Psoas muscle (tissue), 8 donors: ENCODE results near the gene SRRM2. TPM values are rescaled to one million over a fixed set of nuclear protein-coding genes. Genes with fewer than 3 reads are reported as not detected.

ENCODE experiments used
- ATAC-seq, 4 donors: fragments of 200-7000 bp; cut with Tn5 transposase; one replicate each; pipeline ENCODE4 v1.9.1; 2020; ENCODE audit warnings: moderate library complexity in 3 of 4, mild to moderate bottlenecking in 2 of 4
- DNase-seq, 2 donors: peaks; one replicate each; pipeline ENCODE4 v3.0.0-alpha.2; 2020
- H3K27ac ChIP-seq: fragments of 200-600 bp; one replicate; pipeline ENCODE4 v1.8.0; 2022
- H3K27me3 ChIP-seq, 3 donors: fragments of 200-600 bp in 1 of 3; one replicate each; pipeline versions ENCODE4 v1.6.1 to v1.8.0; 2013 to 2022; ENCODE audit warnings: low read length in 2 of 3, mild to moderate bottlenecking in 2 of 3, moderate library complexity in 1 of 3; ENCODE audit not compliant: insufficient read depth in 3 of 3
- H3K36me3 ChIP-seq, 2 donors: fragments of 200-600 bp in 1 of 2; one replicate each; pipeline versions ENCODE4 v1.6.1 to v1.8.0; 2013 to 2022; ENCODE audit warnings: low read depth in 1 of 2, mild to moderate bottlenecking in 1 of 2, moderate library complexity in 1 of 2; ENCODE audit not compliant: insufficient read depth in 1 of 2
- H3K4me1 ChIP-seq: fragments of 200-600 bp; one replicate; pipeline ENCODE4 v1.8.0; 2022
- H3K4me3 ChIP-seq: fragments of 200-600 bp; one replicate; pipeline ENCODE4 v1.8.0; 2022; ENCODE audit warnings: mild to moderate bottlenecking
- H3K9me3 ChIP-seq: fragments of 200-600 bp; one replicate; pipeline ENCODE4 v1.8.0; 2022
- CTCF ChIP-seq: fragments of 200-600 bp; IDR thresholded peaks from one replicate; pipeline ENCODE4 v1.8.0; 2022; ENCODE audit warnings: antibody characterized with exemption
- WGBS, 3 donors: extraction: QIAGEN DNeasy Blood & Tissue Kit; methylation state at CpG; one replicate each; pipeline versions ENCODE4 v1.1.6 to v1.1.7; 2013; 5-methylcytosine and 5-hydroxymethylcytosine counted together
- intact Hi-C, 2 donors: fragments of 100-400 bp; cut with DNase I; formaldehyde crosslinking; loops; one replicate each; pipeline versions ENCODE4 v1.11.0 to v1.14.2; 2022
- polyA plus RNA-seq, 3 donors: library from polyadenylated mRNA; stranded (reverse); fragments of 200-250 nt; gene quantifications; one replicate each; pipeline ENCODE4 v1.2.3, GENCODE V29; 2013
- total RNA-seq, 4 donors: library from RNA; stranded (reverse); fragmentation: NEBNext Ultra II Directional in 2 of 4; extraction: Animal tissue kit (Norgen Biotek cat#: 25700) in 2 of 4; gene quantifications; one replicate each; pipeline versions ENCODE4 v1.2.1 to v1.2.4, GENCODE V29; 2021 to 2023
- donor health status: healthy with polysubstance abuse.
- donor health status: DM: no; HTN: no; CAD: no; lungs with moderate emphysema.
- donor health status: Bipolar disorder and iron deficiency.
- donor health status: healthy.
- donor health status: DM: yes; HTN: yes; CAD: no.
- donor health status: DM: no; HTN: no; CAD: no.
- donor health status: DM: no; HTN: no; CAD: no.
- donor health status: DM: yes; HTN: yes; CAD: no.

The SRRM2 gene
- total and polyA plus RNA-seq, 7 donors: 183 to 413 (median 277) TPM

- TF ChIP-seq CTCF: no peak
- Histone ChIP-seq H3K4me3 (no peak overlapping the region), H3K4me1 (no peaks in the 10 kb centered on the region), H3K27me3 (peaks cover 0 to 55% (median 24%) of the 10 kb centered on the region in 3 donors), H3K36me3 (no peaks in the 10 kb centered on the region), H3K9me3 (no peaks in the 10 kb centered on the region), H3K27ac (no peak overlapping the region)
- no peak for DNase-seq
- 42 to 50% (median 44%) methylated on average over 2 to 3 of the region's 3 CpGs for WGBS, 3 donors
- intact Hi-C loops: loop anchor here in 1 of 2 donors (5.0 kb wide), 1 partner anchor 76 kb away; no protein-coding TSS in a partner anchor
- no peak for ATAC-seq
Observed at GRCh38 chr16:2786826-2787151, 34.4 kb downstream of the SRRM2 start.

- peaks cover 0 to 56% (median 24%) of the 10 kb centered on the region in 3 donors for H3K27me3 ChIP-seq
- WGBS, 3 donors: 25 to 31% (median 29%) methylated on average over 10 of the region's 10 CpGs
- no peak within 1 kb of the TSS for H3K4me3 ChIP-seq
- no peaks in the 10 kb centered on the region for H3K4me1 ChIP-seq
- H3K27ac ChIP-seq: no peak within 1 kb of the TSS
- no peak for TF ChIP-seq CTCF
- intact Hi-C loops: loop anchor here in 1 of 2 donors (5.0 kb wide), 1 partner anchor 75 kb away; no protein-coding TSS in a partner anchor
- no peaks in the 10 kb centered on the region for H3K9me3 ChIP-seq
- H3K36me3 ChIP-seq: no peaks in the 10 kb centered on the region
- no peak for DNase-seq
- ATAC-seq: no peak
Observed at GRCh38 chr16:2787406-2787805, 35.0 kb downstream of the SRRM2 start, which contains the start of gene PRSS33. Gene PRSS33 (minus strand): TSS chr16:2787560. CDS start chr16:2786547, 1,013 bp downstream.

GRCh38 chr16:2787961-2788360 lies 35.5 kb downstream of the SRRM2 start:
- intact Hi-C loops: loop anchor here in 1 of 2 donors (5.0 kb wide), 1 partner anchor 74 kb away; no protein-coding TSS in a partner anchor
- no peaks in the 10 kb centered on the region for H3K4me1 ChIP-seq
- no peaks in the 10 kb centered on the region for H3K36me3 ChIP-seq
- TF ChIP-seq CTCF: no peak
- no peaks in the 10 kb centered on the region for H3K9me3 ChIP-seq
- no peak overlapping the region for H3K4me3 ChIP-seq
- 22 to 46% (median 29%) methylated on average over 7 of the region's 7 CpGs for WGBS, 3 donors
- DNase-seq (no peak), ATAC-seq (no peak)
- no peak overlapping the region for H3K27ac ChIP-seq
- H3K27me3 ChIP-seq: peaks cover 0 to 56% (median 24%) of the 10 kb centered on the region in 3 donors

- Histone ChIP-seq H3K4me3 (no peak overlapping the region), H3K27me3 (peaks cover 0 to 44% (median 19%) of the 10 kb centered on the region in 3 donors), H3K4me1 (no peaks in the 10 kb centered on the region), H3K27ac (no peak overlapping the region), H3K9me3 (no peaks in the 10 kb centered on the region), H3K36me3 (no peaks in the 10 kb centered on the region)
- intact Hi-C loops: no loop called here
- ATAC-seq (no peak), DNase-seq (no peak)
- TF ChIP-seq CTCF: no peak
- WGBS, 3 donors: 78 to 80% (median 79%) methylated on average over 5 of the region's 5 CpGs
Observed at GRCh38 chr16:2790631-2791030, 38.2 kb downstream of the SRRM2 start.

GRCh38 chr16:2791174-2791573 lies 38.7 kb downstream of the SRRM2 start:
- Histone ChIP-seq H3K9me3 (no peaks in the 10 kb centered on the region), H3K27me3 (peaks cover 0 to 39% (median 14%) of the 10 kb centered on the region in 3 donors), H3K4me3 (no peak overlapping the region), H3K36me3 (no peaks in the 10 kb centered on the region), H3K27ac (no peak overlapping the region), H3K4me1 (no peaks in the 10 kb centered on the region)
- WGBS, 3 donors: 64 to 76% (median 69%) methylated on average over 8 of the region's 8 CpGs
- intact Hi-C loops: no loop called here
- DNase-seq: peak in 1 of 2 donors; percentile 30
- no peak for ATAC-seq
- no peak for TF ChIP-seq CTCF
